ENCODE results near the gene UPF1. TPM values are rescaled to one million over a fixed set of nuclear protein-coding genes. Genes with fewer than 3 reads are reported as not detected.

UPF1 gene
- total RNA-seq, 2 donors from 2014 or later, result 38.9 to 59.0 TPM

DNA sequence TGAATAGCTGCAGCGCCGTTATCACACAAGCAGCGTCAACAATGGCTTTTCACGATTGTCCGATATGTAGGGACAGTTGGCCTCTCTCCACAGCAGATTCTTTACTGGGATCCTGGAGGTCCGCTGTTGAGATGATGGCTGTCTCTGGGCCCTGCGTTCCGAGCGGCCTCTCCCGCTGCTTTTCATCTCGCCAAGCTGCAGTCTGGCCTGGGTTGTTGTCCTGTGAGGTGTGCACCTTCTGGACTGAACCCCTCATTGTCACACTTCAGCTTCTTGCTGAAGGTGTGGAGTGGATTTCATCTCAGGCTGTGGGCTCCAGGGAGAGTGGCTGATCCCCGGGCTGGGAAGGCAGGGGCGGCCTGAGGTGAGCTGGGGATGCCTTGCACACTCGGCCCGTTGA is 9.6 kb downstream of the UPF1 start:
- Histone ChIP-seq H3K9me3 (no peaks in the 10 kb centered on the region), H3K36me3 (replicated peaks in 1 of 2; ENCODE audit: insufficient read depth in 1 of 2, low read depth in 2 of 2) (no peaks in the 10 kb centered on the region), H3K27ac (no peak overlapping the region), H3K4me3 (no peak overlapping the region), H3K27me3 (no peaks in the 10 kb centered on the region), H3K4me1 (peaks cover 94% of the 10 kb centered on the region)
- no peak for DNase-seq
- intact Hi-C loops (cut with DNase I), result loop anchor here (5.0 kb wide), 1 partner anchor 244 kb away; no protein-coding TSS in a partner anchor
- TF ChIP-seq POLR2A (IDR thresholded peaks at IDR 0.05), result no peak
- TF ChIP-seq, protein P1, sequence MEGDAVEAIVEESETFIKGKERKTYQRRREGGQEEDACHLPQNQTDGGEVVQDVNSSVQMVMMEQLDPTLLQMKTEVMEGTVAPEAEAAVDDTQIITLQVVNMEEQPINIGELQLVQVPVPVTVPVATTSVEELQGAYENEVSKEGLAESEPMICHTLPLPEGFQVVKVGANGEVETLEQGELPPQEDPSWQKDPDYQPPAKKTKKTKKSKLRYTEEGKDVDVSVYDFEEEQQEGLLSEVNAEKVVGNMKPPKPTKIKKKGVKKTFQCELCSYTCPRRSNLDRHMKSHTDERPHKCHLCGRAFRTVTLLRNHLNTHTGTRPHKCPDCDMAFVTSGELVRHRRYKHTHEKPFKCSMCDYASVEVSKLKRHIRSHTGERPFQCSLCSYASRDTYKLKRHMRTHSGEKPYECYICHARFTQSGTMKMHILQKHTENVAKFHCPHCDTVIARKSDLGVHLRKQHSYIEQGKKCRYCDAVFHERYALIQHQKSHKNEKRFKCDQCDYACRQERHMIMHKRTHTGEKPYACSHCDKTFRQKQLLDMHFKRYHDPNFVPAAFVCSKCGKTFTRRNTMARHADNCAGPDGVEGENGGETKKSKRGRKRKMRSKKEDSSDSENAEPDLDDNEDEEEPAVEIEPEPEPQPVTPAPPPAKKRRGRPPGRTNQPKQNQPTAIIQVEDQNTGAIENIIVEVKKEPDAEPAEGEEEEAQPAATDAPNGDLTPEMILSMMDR (IDR thresholded peaks at IDR 0.05), result no peak
- WGBS, 2 donors, result 43 to 47% methylated on average over 5 to 15 of the region's 15 CpGs
- ATAC-seq, result no peak

DNA sequence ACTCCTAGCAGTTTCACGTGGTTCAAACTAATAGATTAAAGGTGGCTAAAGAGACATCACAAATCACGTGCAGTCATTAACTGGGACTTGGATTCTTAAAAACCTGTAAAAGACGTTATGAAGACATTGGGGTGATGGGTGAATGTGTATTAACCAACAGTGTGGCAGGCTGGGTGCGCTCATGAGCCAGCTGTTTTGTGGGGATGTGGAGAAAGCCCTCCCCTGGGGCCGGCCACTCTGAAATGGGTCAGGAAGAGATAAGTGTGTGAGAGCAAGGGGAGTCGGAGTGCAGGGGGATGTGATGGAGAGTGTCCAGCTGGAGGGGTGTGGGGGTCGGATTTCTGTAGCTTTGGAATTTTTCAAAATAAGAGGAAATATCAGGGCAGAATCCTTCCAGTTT is 10.4 kb downstream of the UPF1 start:
- H3K27ac ChIP-seq, result no peak overlapping the region
- ATAC-seq (no peak), DNase-seq (no peak)
- peaks cover 94% of the 10 kb centered on the region for H3K4me1 ChIP-seq
- H3K36me3 ChIP-seq (replicated peaks in 1 of 2; ENCODE audit: insufficient read depth in 1 of 2, low read depth in 2 of 2), result no peaks in the 10 kb centered on the region
- 45 to 61% methylated on average over 7 of the region's 7 CpGs for WGBS, 2 donors
- no peak overlapping the region for H3K4me3 ChIP-seq
- intact Hi-C loops (cut with DNase I), result loop anchor here (5.0 kb wide), 1 partner anchor 245 kb away; no protein-coding TSS in a partner anchor
- H3K9me3 ChIP-seq, result no peaks in the 10 kb centered on the region
- TF ChIP-seq, protein P1 (IDR thresholded peaks at IDR 0.05), result no peak
- no peak for TF ChIP-seq POLR2A (IDR thresholded peaks at IDR 0.05)
- H3K27me3 ChIP-seq, result no peaks in the 10 kb centered on the region

DNA sequence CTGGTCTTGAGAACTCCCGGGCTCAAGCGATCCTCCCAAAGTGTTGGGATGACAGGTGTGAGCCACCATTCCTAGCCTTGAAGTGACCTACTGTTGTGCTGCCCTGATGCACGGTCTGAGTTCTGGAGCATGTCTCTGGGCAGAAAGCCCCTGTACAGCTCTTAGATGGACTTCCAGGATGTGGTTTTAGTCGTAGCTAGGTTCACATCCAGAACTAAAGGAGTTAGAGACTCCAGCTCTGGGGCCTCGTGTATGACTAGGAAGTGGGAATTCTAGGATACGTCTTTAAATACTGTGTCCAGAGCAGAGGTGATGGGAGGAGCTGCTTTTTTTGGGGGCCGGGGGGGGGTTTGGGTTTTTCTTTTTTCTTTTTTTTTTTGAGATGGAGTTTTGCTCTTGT is 12.2 kb downstream of the UPF1 start:
- intact Hi-C loops (cut with DNase I), result loop anchor here (5.0 kb wide), 1 partner anchor 247 kb away; no protein-coding TSS in a partner anchor
- Histone ChIP-seq H3K4me1 (peaks cover 91% of the 10 kb centered on the region), H3K4me3 (no peak overlapping the region), H3K27ac (no peak overlapping the region), H3K36me3 (replicated peaks in 1 of 2; ENCODE audit: insufficient read depth in 1 of 2, low read depth in 2 of 2) (no peaks in the 10 kb centered on the region), H3K27me3 (no peaks in the 10 kb centered on the region), H3K9me3 (no peaks in the 10 kb centered on the region)
- ATAC-seq (no peak), DNase-seq (no peak)
- TF ChIP-seq, protein P1 (IDR thresholded peaks at IDR 0.05), result no peak
- TF ChIP-seq POLR2A (IDR thresholded peaks at IDR 0.05), result no peak
- WGBS, 2 donors, result 40 to 71% methylated on average over 1 to 7 of the region's 7 CpGs

DNA sequence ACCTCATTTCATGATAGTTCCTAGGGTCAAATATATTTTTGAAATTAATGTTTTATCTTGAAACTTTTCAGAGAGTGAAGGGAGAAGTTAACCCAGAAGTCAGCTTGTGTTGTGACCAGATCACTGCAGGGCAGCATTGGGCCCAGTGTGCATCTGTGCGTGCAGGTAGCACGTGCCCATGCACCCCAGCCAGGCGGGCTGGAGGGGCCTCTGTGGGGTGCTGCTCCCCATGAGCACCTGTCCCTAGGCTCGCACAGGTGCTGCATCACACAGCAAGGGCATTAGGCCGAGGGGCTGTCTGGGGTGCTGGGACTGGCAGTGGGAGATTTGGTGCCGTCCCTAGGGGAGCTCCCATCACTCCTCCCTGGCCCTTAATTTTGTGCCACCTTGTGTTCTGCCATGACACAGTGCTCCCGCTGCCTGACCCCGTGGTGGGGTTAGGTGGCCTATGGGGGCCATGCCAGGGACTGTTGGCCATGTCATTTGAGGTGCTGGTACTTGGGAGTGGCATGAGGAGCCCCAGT is 13.1 kb downstream of the UPF1 start:
- ATAC-seq, result no peak
- TF ChIP-seq, protein P1 (IDR thresholded peaks at IDR 0.05), result no peak
- TF ChIP-seq POLR2A (IDR thresholded peaks at IDR 0.05), result no peak
- 83 to 85% methylated on average over 3 to 7 of the region's 8 CpGs for WGBS, 2 donors
- intact Hi-C loops (cut with DNase I), result loop anchor here (5.0 kb wide), 1 partner anchor 248 kb away; no protein-coding TSS in a partner anchor
- Histone ChIP-seq H3K9me3 (no peaks in the 10 kb centered on the region), H3K4me1 (peaks cover 91% of the 10 kb centered on the region), H3K36me3 (replicated peaks in 1 of 2; ENCODE audit: insufficient read depth in 1 of 2, low read depth in 2 of 2) (no peaks in the 10 kb centered on the region), H3K27ac (no peak overlapping the region), H3K27me3 (no peaks in the 10 kb centered on the region), H3K4me3 (no peak overlapping the region)
- DNase-seq, result no peak

DNA sequence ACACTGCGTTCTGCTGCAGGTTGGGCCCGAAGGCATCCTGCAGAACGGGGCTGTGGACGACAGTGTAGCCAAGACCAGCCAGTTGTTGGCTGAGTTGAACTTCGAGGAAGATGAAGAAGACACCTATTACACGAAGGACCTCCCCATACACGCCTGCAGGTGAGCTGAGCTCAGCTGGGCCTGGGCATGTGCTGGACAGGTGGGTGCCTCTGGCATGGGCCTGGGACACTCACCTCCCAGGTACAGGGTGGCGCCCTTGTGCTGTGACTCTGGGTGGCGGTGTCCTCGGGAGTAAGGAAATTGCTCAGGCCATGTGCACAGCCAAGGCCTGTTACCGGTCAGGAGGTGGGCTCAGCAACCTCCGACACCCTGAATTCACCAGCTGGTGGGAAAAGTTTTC is 14.2 kb downstream of the UPF1 start:
- no peaks in the 10 kb centered on the region for H3K36me3 ChIP-seq (replicated peaks in 1 of 2; ENCODE audit: insufficient read depth in 1 of 2, low read depth in 2 of 2)
- no peak overlapping the region for H3K27ac ChIP-seq
- WGBS, 2 donors, result 73 to 91% methylated on average over 6 to 12 of the region's 12 CpGs
- H3K4me1 ChIP-seq, result peaks cover 84% of the 10 kb centered on the region
- no peak overlapping the region for H3K4me3 ChIP-seq
- DNase-seq (no peak), ATAC-seq (no peak)
- H3K27me3 ChIP-seq, result no peaks in the 10 kb centered on the region
- intact Hi-C loops (cut with DNase I), result no loop called here
- no peaks in the 10 kb centered on the region for H3K9me3 ChIP-seq
- TF ChIP-seq POLR2A (IDR thresholded peaks at IDR 0.05), result no peak
- TF ChIP-seq, protein P1 (IDR thresholded peaks at IDR 0.05), result no peak
